Measurements from ENCODE around the gene ACER2.

The ACER2 gene

DNA sequence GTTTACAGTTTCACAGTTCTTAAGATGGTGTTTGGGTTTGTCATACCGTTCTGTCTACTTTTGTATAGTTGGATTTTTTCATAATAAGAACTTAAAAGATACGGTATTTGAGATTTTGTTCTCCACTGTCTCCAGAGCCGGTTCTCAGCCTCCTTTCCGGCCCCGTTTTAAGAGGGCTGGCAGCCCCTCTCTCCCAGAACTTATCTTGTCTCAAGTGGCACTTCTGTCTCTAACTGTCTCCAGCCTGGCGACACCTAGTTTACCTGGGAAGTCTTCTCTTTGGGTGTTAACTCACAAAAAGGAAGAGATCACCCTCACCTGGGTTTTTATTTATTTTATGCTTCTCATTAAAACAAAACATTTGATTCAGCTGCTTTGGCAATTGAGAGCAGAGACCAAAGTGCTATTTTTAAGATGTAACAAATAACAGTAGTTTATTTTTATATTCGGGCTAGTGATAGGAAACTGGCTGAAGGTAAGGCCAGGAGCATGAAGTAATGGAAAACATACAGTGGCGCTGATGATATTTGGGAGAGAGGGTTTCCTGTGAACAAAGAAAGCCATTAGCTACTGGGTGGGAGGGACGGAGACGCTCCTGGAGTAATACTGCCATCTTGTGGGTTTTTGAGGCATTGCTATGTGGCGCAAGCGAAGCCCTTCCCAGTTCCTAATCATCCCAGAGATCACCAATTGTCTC lies 48.3 kb downstream of the ACER2 start:
- DNase-seq, result peak; percentile 79

GRCh38 chr9:19457693-19458009 lies 48.8 kb downstream of the ACER2 start:
- DNase-seq, result no peak

DNA sequence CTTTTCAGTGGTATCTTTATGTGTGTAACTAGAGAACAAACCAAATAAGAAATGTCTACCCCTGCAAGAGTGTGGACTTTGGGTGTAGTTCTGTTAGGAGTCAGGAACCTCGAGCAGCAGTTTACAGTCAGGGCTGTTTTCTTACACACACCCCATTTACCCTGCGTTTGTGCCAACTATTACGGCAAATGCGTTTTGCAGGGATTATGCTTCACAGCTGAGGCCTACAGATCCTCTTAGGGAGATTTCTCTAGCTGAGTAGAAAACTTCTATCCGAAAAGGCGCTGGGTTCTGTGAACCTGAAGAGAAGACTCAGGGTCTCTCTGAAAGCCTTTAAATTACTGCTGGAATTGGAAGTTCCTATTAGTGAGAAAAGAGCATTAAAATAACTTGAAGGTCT lies 51.4 kb downstream of the ACER2 start:
- no peak for DNase-seq

- DNase-seq, result no peak
These were observed 52.3 kb downstream of the ACER2 start for GRCh38 chr9:19461135-19461534.

DNA sequence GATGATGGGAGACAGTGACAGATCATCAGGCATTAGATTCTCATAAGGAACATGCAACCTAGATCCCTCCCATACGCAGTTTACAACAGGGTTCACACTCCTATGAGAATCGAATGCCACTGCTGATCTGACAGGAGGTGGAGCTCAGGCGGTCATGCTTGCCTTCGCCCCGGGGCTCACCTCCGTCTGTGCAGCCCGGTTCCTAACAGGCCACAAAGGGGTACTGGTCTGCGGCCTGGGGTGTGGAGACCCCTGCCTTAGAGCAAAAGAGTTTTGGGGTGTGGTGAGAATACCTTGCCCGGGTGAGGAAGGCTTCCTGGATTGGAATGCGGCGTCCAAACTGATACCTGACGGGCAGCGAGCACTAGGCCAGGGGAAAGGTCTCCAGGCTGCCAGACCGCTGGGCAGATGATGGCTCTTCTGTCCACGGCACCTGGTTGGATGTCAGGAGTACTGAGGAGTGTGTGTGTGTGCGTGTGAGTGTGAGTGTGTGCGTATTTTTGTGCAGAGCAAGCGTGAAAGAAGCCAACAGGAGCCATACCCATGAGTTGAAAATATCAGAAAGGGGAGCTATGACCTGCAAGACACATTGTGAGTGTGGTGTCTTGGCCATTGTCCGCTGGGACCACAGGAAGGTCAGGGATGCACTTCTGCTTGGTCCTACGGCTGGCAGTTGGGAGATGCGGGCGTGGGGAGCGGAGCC lies 55.4 kb downstream of the ACER2 start:
- DNase-seq, result no peak

DNA sequence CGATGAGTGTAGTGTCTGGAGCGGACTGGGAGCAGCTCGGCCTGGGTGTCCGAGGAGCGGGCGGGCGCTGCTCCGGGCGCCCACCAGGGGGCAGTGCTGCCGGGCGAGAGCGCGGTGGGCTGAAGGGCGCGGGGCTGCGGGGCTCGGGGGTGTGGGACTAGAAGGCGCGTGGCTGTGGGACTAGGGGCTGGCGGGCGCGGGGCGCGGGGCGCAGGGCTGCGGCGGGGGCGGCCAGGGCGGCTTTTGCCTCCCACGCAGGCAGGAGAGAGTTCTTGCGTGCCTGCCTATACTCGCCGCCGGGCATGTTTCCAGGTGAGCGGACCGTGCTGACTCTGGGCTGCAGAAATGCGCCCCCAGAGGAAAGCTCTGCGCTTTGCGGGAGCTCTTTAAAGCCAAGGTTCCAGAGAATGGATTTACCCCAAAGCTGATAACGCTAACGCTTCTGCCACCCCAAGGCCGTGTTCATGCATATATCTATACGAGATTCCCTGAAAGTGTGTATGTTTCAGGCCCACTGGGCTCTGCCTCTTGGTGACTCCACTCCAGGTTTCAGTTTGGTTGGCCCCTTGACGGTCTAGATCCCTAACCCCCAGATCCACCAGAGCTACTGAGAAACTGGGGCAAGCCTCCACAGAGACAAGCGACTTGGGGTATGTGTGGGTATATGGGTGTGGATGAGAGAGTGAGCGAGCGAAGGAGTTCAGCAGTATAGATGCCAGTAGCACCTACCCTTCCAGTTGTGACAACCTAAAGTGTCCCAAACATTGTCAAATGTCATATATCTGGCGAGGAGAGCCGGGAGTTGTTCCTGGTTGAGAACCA lies 56.2 kb downstream of the ACER2 start:
- peak; percentile 37 for DNase-seq

DNA sequence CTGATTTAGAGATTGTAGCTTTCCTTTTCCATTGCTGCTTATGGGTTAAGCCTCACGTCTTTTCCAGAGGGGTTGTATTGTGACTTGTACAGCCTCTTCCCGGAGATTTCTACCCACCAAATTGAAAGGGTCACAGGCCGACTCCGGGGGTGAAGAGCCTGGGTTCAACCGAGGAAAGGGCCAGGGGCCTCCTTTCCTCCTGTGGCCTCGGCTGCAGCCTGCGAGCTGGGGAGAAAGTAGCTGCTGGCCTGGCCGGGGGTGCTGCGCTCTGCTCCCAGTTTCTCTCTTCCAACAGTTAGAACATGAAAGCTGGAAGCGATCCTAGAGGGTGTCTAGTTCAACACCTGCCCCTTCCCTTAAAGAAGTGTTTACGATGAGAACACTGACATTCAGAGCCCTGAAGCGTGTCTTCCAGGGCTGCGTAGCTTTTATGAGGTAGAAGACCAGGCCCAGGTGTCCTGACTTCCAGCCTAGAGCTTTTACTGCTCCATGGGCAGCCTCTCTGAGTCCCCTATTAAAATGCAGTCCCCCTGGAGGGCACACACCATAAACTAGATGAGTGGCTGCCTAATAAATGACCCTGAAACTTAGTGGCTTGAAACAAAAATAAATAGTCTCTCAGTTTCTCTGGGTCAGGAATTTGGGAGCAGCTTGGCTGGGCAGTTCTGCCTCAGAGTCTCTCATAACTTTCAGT lies 56.9 kb downstream of the ACER2 start:
- DNase-seq, result no peak

- DNase-seq, result no peak
These were observed 57.5 kb downstream of the ACER2 start for GRCh38 chr9:19466280-19466639.

DNA sequence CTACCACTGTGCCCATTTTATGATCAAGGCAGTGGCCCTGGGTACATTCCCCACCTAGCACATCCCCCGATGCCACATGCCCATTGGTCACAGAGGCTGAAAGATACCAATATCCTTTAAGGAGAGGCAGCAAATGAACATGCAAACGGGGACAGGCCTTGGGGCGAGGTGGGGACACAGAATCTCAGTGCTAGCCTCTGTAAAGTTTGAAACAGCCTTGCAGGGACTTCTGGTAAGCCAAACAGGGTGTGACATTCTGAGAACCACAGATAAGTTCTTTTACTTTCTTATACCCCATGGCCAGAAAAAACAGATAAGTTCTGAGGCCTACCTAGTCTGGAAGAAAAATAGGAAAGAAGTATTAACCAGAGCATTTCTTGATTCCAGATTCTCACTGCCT lies 60.5 kb downstream of the ACER2 start:
- no peak for DNase-seq

- DNase-seq, result no peak
These were observed 61.8 kb downstream of the ACER2 start for GRCh38 chr9:19470567-19470966.

- no peak for DNase-seq
These were observed 62.3 kb downstream of the ACER2 start for GRCh38 chr9:19470981-19471650.

DNA sequence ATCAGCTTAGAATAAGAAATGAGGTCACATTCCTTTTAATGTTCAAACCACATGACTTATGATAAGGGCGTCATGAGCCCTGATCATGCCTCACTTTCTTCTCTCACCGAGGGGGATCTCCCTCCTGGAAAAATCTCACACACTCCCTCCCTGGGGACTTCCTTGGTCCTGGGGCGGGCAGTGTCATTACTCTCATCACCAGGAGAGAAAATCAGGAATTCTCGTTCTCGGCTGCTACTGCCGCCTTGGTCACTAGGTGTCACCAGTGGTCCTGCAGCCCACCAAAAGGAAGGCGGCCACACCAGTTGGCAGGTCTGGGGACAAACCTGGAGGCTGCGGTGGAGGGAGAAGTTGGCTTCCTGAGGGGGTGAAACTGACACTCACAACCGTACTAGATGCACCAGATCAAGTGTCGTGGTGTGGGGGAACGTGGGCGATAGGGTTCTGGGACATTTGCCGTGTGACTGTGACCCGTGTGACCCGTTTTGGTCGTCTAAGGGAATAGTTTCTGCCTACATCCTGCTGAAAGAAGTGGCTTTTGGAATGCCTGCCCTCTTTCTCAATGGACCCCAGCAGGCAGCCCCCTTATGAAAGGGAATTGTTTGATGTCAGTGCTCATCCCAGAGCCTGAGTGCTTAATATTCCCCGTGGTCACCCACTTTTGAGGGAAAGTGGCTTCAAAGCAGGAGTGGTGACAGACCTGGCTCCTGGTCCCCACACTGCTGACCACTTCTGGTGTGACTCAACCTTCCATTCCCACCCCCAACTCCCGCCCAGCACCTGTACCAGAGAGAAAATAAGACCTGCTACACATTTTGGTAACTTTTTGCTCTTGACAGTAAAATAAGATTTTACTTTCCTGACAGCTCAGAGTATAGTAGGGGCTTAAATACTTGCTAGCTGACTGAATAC lies 63.2 kb downstream of the ACER2 start:
- peak; percentile 52 for DNase-seq

DNA sequence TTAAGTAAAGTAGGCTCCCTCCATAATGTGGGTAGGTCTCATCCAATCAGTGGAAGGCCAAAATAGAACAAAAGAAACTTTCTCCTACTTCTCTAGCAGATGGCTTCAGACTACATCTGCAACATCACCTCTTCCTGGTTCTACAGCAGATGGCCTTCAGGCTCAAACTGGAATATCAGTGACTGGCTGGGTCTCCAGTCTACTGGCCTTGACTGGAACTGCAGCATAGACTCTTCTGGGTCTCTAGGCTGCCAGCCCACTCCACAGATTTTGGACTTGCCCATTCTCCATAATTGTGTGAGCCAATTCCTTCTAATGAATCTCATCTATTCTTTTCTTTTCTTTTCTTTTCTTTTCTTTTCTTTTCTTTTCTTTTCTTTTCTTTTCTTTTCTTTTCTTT lies 64.8 kb downstream of the ACER2 start:
- DNase-seq, result no peak

DNA sequence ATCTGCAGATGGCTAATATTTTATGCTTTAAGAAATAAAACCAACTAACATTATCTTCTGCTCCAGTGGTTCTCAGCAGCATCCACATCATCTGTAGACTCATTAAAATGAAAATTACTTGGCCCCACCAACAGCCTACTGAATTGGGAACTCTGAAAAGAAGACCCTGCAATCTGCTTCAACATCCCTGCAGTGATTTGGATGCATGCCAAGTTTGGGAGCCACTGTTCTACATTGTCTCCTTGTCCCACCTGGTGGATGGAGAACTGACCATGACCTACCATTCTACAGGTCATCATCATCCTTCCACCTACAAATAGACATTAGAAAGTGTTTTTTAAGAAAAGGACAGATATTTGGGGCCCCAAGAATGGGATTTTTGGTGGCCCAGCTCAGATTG lies 71.1 kb downstream of the ACER2 start:
- DNase-seq, result no peak

GRCh38 chr9:19480345-19480744 lies 71.5 kb downstream of the ACER2 start:
- no peak for DNase-seq

- no peak for DNase-seq
These were observed 72.5 kb downstream of the ACER2 start for GRCh38 chr9:19481121-19481870.

DNA sequence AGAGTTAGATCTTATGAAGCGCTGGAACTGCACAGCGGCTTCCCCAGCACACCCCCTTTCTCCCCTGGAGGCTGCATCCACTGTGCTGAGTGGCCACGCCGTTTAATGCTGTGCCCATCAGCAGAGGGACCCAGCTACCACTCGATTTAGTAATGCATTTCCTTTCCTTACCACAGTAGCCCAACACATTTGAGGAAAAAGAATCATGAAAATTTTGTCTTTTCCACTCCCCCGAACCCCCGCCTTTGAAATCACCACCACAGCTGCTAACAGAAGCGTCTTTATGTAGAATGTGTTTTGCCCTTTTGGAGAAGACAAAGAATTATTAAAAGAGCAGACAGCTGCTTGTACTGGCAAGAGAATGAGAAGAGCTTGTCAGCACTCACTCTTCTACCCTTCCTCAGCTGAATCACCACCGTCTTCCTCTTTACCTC lies 73.2 kb downstream of the ACER2 start:
- DNase-seq, result no peak

- DNase-seq, result no peak
These were observed 75.9 kb downstream of the ACER2 start for GRCh38 chr9:19484699-19485098.

DNA sequence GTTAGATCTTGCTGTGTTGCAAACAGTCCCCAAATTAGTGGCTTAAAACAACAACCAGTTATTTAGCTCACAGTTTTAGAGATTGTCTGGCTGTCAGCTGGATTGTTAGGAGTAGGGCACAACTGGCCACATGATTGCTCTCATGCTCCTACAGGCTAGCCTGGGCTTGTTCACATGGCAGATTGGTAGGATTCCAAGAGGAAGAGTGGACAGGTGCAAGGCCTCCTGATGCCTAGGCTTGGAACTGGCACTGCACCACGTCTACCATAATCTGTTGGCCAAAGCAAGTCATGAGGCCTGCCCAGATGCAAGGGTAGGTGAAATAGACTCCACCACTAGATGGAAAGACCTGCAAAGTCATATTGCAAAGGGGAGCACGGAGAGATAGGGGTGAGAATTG lies 76.4 kb downstream of the ACER2 start:
- no peak for DNase-seq

GRCh38 chr9:19486803-19487202 lies 78.0 kb downstream of the ACER2 start:
- DNase-seq, result no peak

- DNase-seq, result no peak
These were observed 79.9 kb downstream of the ACER2 start for GRCh38 chr9:19488721-19489120.
